ENCODE data around the gene B4GALT5.

B4GALT5 gene

DNA sequence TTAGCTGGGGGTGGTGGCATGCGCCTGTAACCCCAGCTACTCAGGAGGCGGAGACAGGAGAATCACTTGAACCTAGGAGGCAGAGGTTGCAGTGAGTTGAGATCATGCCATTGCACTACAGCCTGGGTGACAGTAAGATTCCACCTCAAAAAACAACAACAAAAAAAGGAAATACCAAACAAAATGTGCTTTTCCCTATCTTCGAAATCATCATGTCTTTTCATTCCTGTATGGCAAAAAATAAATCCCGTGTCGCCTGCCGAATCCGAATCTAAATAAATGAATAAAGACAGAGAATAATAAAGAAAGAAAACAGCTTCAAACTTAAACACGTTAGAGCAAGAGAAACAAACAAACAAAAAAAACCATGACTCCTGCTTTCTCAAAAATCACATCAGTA lies 11.8 kb downstream of the B4GALT5 start:
- no peak overlapping the region for H3K4me3 ChIP-seq (ENCODE audit: low read length, poor library complexity, severe bottlenecking)
- peaks cover 56% of the 10 kb centered on the region for H4K20me1 ChIP-seq (ENCODE audit: insufficient read depth, low read length, poor library complexity, severe bottlenecking)
- H3K4me1 ChIP-seq (ENCODE audit: insufficient read depth, low read length, poor library complexity, severe bottlenecking): peaks cover 11% of the 10 kb centered on the region
- H2AFZ ChIP-seq (ENCODE audit: low read length): no peak overlapping the region
- H3K9me3 ChIP-seq (ENCODE audit: insufficient read depth, low read depth, low read length): no peaks in the 10 kb centered on the region
- peaks cover 98% of the 10 kb centered on the region for H3K79me2 ChIP-seq (ENCODE audit: insufficient read depth, low read length)
- H3F3A ChIP-seq (ENCODE audit: low read depth): no peaks in the 10 kb centered on the region
- H3K9ac ChIP-seq (ENCODE audit: low read depth, low read length, poor library complexity, severe bottlenecking): no peak overlapping the region
- H3K9me2 ChIP-seq (replicated peaks; ENCODE audit: low read depth, low read length): no peaks in the 10 kb centered on the region
- H3K36me3 ChIP-seq (ENCODE audit: insufficient read depth, low read length): no peaks in the 10 kb centered on the region
- no peak for TF ChIP-seq EZH2phosphoT487 (IDR thresholded peaks at IDR 0.05; ENCODE audit: borderline replicate concordance)
- TF ChIP-seq, protein P1, sequence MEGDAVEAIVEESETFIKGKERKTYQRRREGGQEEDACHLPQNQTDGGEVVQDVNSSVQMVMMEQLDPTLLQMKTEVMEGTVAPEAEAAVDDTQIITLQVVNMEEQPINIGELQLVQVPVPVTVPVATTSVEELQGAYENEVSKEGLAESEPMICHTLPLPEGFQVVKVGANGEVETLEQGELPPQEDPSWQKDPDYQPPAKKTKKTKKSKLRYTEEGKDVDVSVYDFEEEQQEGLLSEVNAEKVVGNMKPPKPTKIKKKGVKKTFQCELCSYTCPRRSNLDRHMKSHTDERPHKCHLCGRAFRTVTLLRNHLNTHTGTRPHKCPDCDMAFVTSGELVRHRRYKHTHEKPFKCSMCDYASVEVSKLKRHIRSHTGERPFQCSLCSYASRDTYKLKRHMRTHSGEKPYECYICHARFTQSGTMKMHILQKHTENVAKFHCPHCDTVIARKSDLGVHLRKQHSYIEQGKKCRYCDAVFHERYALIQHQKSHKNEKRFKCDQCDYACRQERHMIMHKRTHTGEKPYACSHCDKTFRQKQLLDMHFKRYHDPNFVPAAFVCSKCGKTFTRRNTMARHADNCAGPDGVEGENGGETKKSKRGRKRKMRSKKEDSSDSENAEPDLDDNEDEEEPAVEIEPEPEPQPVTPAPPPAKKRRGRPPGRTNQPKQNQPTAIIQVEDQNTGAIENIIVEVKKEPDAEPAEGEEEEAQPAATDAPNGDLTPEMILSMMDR (conservative IDR thresholded peaks at IDR 0.05; ENCODE audit: low read length): no peak
- H3K4me2 ChIP-seq (ENCODE audit: low read depth, low read length, poor library complexity, severe bottlenecking): no peak overlapping the region
- H3K27me3 ChIP-seq (ENCODE audit: insufficient read depth, low read length, poor library complexity, severe bottlenecking): no peaks in the 10 kb centered on the region

DNA sequence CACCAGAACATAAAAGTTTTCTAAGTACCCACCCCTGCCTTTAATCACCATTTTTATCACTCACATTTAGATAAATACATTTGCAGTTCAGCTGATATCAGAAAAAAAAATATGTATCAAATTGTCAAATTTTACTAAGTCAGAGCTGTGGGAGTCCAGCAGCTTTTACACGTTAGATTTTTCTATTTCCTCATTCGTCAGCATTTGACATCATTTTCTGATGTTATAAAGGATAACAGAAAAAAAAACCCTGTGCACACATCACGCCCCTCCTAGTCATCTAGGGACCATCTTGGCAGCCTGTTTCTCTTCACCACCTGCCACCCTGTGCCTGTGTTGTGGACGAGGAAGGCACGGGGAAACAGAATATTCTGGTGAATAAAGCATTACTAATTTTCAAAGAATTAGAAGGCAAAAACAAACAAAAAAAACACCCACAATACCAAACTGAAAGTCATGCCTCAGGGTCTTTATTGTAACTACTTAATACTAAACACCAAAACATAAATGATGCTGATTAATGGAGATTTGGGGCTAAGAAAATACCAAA lies 12.4 kb downstream of the B4GALT5 start:
- no peaks in the 10 kb centered on the region for H3K9me3 ChIP-seq (ENCODE audit: insufficient read depth, low read depth, low read length)
- H2AFZ ChIP-seq (ENCODE audit: low read length): no peak overlapping the region
- no peak overlapping the region for H3K9ac ChIP-seq (ENCODE audit: low read depth, low read length, poor library complexity, severe bottlenecking)
- TF ChIP-seq EZH2phosphoT487 (IDR thresholded peaks at IDR 0.05; ENCODE audit: borderline replicate concordance): no peak
- TF ChIP-seq, protein P1 (conservative IDR thresholded peaks at IDR 0.05; ENCODE audit: low read length): no peak
- no peaks in the 10 kb centered on the region for H3K36me3 ChIP-seq (ENCODE audit: insufficient read depth, low read length)
- H3K27me3 ChIP-seq (ENCODE audit: insufficient read depth, low read length, poor library complexity, severe bottlenecking): no peaks in the 10 kb centered on the region
- no peaks in the 10 kb centered on the region for H3K9me2 ChIP-seq (replicated peaks; ENCODE audit: low read depth, low read length)
- H4K20me1 ChIP-seq (ENCODE audit: insufficient read depth, low read length, poor library complexity, severe bottlenecking): peaks cover 53% of the 10 kb centered on the region
- H3K4me3 ChIP-seq (ENCODE audit: low read length, poor library complexity, severe bottlenecking): no peak overlapping the region
- H3K4me2 ChIP-seq (ENCODE audit: low read depth, low read length, poor library complexity, severe bottlenecking): no peak overlapping the region
- H3K79me2 ChIP-seq (ENCODE audit: insufficient read depth, low read length): peaks cover 97% of the 10 kb centered on the region
- H3K4me1 ChIP-seq (ENCODE audit: insufficient read depth, low read length, poor library complexity, severe bottlenecking): peaks cover 8% of the 10 kb centered on the region
- no peaks in the 10 kb centered on the region for H3F3A ChIP-seq (ENCODE audit: low read depth)

DNA sequence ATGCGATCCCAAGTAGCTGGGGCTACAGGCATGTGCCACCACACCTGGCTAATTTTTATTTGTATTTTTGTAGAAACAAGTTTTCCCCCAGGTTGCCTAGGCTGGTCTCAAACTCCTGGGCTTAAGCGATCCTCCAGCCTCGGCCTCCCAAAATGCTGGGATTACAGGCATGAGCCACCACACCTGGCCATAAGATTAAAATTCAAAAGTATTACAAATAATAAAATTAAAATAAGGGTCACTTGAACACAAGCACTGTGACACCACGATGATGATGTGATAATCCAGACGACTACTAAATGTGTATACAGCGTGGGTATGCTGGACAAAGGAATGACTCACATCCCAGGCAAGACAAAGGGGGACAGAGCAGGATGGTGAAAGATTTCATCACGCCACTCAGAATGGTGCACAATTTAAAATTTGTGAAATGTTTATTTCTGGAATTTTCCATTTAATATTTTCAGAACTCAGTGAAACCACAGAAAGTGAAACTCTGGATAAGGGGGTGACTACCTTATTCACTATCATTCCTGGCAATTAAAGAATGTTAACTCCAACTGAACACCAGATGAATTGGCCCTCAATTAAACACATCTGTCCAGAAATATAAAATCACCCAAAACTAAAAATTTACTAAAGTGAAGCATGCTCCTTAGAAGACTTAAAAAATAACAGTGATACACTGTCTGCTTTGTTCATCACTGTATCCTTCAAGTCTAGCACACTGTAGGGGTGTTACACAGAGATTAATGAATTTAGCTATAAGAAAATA lies 13.1 kb downstream of the B4GALT5 start:
- Histone ChIP-seq H3K9ac (ENCODE audit: low read depth, low read length, poor library complexity, severe bottlenecking) (no peak overlapping the region), H3K4me1 (ENCODE audit: insufficient read depth, low read length, poor library complexity, severe bottlenecking) (peaks cover 7% of the 10 kb centered on the region), H3K4me2 (ENCODE audit: low read depth, low read length, poor library complexity, severe bottlenecking) (no peak overlapping the region), H3F3A (ENCODE audit: low read depth) (no peaks in the 10 kb centered on the region), H3K9me3 (ENCODE audit: insufficient read depth, low read depth, low read length) (no peaks in the 10 kb centered on the region), H3K36me3 (ENCODE audit: insufficient read depth, low read length) (no peaks in the 10 kb centered on the region), H3K4me3 (ENCODE audit: low read length, poor library complexity, severe bottlenecking) (no peak overlapping the region), H3K9me2 (replicated peaks; ENCODE audit: low read depth, low read length) (no peaks in the 10 kb centered on the region), H3K79me2 (ENCODE audit: insufficient read depth, low read length) (peaks cover 97% of the 10 kb centered on the region), H2AFZ (ENCODE audit: low read length) (no peak overlapping the region), H3K27me3 (ENCODE audit: insufficient read depth, low read length, poor library complexity, severe bottlenecking) (no peaks in the 10 kb centered on the region), H4K20me1 (ENCODE audit: insufficient read depth, low read length, poor library complexity, severe bottlenecking) (peaks cover 52% of the 10 kb centered on the region)
- TF ChIP-seq, protein P1 (conservative IDR thresholded peaks at IDR 0.05; ENCODE audit: low read length): no peak
- TF ChIP-seq EZH2phosphoT487 (IDR thresholded peaks at IDR 0.05; ENCODE audit: borderline replicate concordance): no peak

Measured in Loucy (cell line).